ENCODE results near the gene ARHGAP29. TPM values are rescaled to one million over a fixed set of nuclear protein-coding genes. Genes with fewer than 3 reads are reported as not detected.

ARHGAP29 gene
- total and polyA plus RNA-seq, 3 experiments from 2014 or later = not detected

DNA sequence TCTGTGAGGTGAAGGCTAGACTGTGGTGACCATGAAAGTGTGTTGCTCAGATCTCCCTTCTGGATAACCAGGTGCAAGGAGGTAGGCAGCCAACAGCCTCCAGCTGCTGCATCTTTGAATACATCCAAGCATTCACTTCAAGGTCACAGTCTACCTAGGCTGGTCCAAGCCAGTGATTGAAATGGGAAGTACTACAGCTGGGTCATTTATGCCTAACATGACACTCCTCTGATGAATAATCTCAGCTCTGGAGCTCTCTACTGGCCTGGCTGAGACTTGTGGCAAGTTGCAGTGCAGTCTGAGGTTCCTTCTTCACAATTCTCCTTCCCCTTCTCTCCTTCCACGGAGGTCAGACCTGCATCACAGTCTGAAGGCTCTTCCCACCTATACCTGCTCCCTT is 35.0 kb upstream of the ARHGAP29 start:
- Histone ChIP-seq H3K27ac (ENCODE audit: low read depth, low read length) (no peak overlapping the region), H3K4me1 (ENCODE audit: insufficient read depth, low read length) (no peaks in the 10 kb centered on the region), H3K27me3 (ENCODE audit: insufficient read depth, low read length, poor library complexity, severe bottlenecking) (no peaks in the 10 kb centered on the region), H3K4me3 (ENCODE audit: low read length) (no peak overlapping the region), H3K36me3 (ENCODE audit: insufficient read depth, low read length) (no peaks in the 10 kb centered on the region), H3K9me3 (ENCODE audit: low read length) (no peaks in the 10 kb centered on the region)
- Mint-ChIP-seq H3K9me3 (no peaks in the 10 kb centered on the region), H3K36me3 (peaks cover 0 to 3% (median 0%) of the 10 kb centered on the region in 3 donors), H3K4me1 (no peaks in the 10 kb centered on the region), H3K27ac (no peak overlapping the region), H3K27me3 (peaks cover 11 to 25% of the 10 kb centered on the region in 2 donors), H3K4me3 (no peak overlapping the region)
- ChIA-PET POLR2A (no interaction called here), CTCF (no interaction called here)
- no peak for DNase-seq

DNA sequence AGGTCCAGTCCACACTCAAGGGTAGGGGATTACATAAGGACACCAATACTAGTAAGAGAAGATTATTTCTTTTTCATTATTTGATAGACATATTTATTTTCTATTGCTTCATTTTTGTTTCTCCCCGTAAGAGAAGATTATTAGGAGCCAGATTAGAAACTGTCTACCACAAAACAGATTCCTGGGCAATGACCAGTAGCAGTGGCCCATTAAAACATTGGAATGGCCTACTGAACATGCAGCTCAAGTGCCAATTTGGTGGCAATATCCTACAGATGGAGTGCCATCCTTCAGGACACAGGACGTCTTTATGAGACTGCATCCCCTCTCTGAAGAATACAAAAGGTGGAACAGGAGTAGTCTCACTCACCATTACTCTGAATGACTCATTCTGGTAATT is 34.0 kb upstream of the ARHGAP29 start:
- no peak overlapping the region for H3K4me3 ChIP-seq (ENCODE audit: low read length)
- POLR2A ChIA-PET = no interaction called here
- Mint-ChIP-seq H3K9me3 (no peaks in the 10 kb centered on the region), H3K4me3 (no peak overlapping the region), H3K27me3 (peaks cover 11 to 27% of the 10 kb centered on the region in 2 donors), H3K4me1 (no peaks in the 10 kb centered on the region), H3K36me3 (peaks cover 0 to 3% (median 0%) of the 10 kb centered on the region in 3 donors), H3K27ac (no peak overlapping the region)
- CTCF ChIA-PET = interaction anchor here (1.1 kb wide), 1 partner anchor 10 kb away, joined by 3 read pairs; no protein-coding TSS in a partner anchor
- no peak overlapping the region for H3K27ac ChIP-seq (ENCODE audit: low read depth, low read length)
- no peaks in the 10 kb centered on the region for H3K27me3 ChIP-seq (ENCODE audit: insufficient read depth, low read length, poor library complexity, severe bottlenecking)
- DNase-seq = no peak
- H3K4me1 ChIP-seq (ENCODE audit: insufficient read depth, low read length) = no peaks in the 10 kb centered on the region
- no peaks in the 10 kb centered on the region for H3K36me3 ChIP-seq (ENCODE audit: insufficient read depth, low read length)
- no peaks in the 10 kb centered on the region for H3K9me3 ChIP-seq (ENCODE audit: low read length)

DNA sequence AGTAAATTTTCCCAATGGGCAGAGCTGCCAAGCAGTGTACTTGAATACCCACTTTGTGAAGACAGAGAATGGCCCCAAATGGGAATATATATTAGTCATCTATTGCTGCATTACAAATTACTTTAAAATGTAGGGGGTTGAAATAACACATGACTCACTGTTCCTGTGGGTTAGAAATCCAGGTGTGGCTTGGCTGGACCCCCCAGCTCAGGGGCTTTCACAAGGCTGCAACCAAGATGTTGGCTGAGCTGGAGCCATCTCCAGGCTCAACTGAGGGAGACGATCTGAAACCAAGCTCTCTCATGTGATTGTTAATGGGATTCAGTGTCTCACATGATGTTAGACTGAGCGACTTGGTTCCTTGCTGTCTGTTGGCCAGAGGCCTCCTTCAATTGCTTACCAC is 33.4 kb upstream of the ARHGAP29 start:
- ChIA-PET CTCF (interaction anchor here (1.1 kb wide), 1 partner anchor 9 kb away, joined by 3 read pairs; no protein-coding TSS in a partner anchor), POLR2A (no interaction called here)
- Histone ChIP-seq H3K27me3 (ENCODE audit: insufficient read depth, low read length, poor library complexity, severe bottlenecking) (no peaks in the 10 kb centered on the region), H3K36me3 (ENCODE audit: insufficient read depth, low read length) (no peaks in the 10 kb centered on the region), H3K4me3 (ENCODE audit: low read length) (no peak overlapping the region), H3K9me3 (ENCODE audit: low read length) (no peaks in the 10 kb centered on the region), H3K4me1 (ENCODE audit: insufficient read depth, low read length) (no peaks in the 10 kb centered on the region), H3K27ac (ENCODE audit: low read depth, low read length) (no peak overlapping the region)
- Mint-ChIP-seq H3K27me3 (peaks cover 11 to 31% of the 10 kb centered on the region in 2 donors), H3K4me1 (no peaks in the 10 kb centered on the region), H3K4me3 (no peak overlapping the region), H3K9me3 (no peaks in the 10 kb centered on the region), H3K27ac (no peak overlapping the region), H3K36me3 (peaks cover 0 to 3% (median 0%) of the 10 kb centered on the region in 3 donors)
- no peak for DNase-seq

DNA sequence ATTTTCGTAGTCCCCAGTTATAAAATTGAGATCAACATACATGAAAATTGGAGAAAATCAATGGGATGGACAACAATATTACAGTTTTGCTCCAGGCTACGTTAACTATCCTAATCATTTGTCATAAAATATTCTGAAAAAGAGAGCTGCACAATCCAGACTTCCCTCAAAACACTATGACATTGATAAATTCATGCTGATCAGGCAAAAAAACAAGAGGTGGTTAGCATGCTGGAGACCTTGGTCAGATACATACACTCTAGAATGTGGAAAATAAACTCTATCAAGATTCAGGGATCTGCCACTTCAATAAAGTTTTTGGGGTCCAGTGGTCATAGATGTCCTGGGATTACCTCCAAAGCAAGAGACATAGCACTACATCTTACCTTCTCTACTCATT is 32.5 kb upstream of the ARHGAP29 start:
- H3K4me1 ChIP-seq (ENCODE audit: insufficient read depth, low read length) = no peaks in the 10 kb centered on the region
- H3K27ac Mint-ChIP-seq = no peak overlapping the region
- peaks cover 9 to 27% of the 10 kb centered on the region in 2 donors for H3K27me3 Mint-ChIP-seq
- ChIA-PET CTCF (no interaction called here), POLR2A (no interaction called here)
- H3K9me3 Mint-ChIP-seq = no peaks in the 10 kb centered on the region
- H3K36me3 Mint-ChIP-seq = no peaks in the 10 kb centered on the region
- H3K27me3 ChIP-seq (ENCODE audit: insufficient read depth, low read length, poor library complexity, severe bottlenecking) = no peaks in the 10 kb centered on the region
- H3K4me1 Mint-ChIP-seq = no peaks in the 10 kb centered on the region
- no peaks in the 10 kb centered on the region for H3K36me3 ChIP-seq (ENCODE audit: insufficient read depth, low read length)
- no peak overlapping the region for H3K27ac ChIP-seq (ENCODE audit: low read depth, low read length)
- H3K4me3 ChIP-seq (ENCODE audit: low read length) = no peak overlapping the region
- no peak for DNase-seq
- no peak overlapping the region for H3K4me3 Mint-ChIP-seq
- H3K9me3 ChIP-seq (ENCODE audit: low read length) = no peaks in the 10 kb centered on the region

DNA sequence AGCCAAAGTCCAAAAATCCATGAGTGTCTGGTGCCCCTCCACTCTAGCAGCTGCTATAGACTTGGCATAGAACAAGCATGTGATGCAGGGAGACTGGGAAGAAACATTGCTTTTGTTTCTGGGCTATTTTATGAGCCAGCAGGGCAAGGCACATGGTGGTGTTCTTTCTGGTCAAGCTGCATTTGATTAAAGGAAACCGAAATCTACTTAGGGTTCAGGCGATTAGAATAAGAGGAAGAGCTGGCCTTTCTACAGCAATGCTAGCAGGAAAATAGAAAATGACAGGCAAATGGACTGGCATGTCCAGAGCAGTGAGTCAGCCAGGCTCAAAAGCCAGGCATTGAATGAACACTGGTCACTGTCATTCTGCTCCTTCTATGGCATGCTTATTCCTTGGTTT is 28.5 kb upstream of the ARHGAP29 start:
- peaks cover 4% of the 10 kb centered on the region for H3K27me3 ChIP-seq (ENCODE audit: insufficient read depth, low read length, poor library complexity, severe bottlenecking)
- Mint-ChIP-seq H3K9me3 (no peaks in the 10 kb centered on the region), H3K4me1 (no peaks in the 10 kb centered on the region)

DNA sequence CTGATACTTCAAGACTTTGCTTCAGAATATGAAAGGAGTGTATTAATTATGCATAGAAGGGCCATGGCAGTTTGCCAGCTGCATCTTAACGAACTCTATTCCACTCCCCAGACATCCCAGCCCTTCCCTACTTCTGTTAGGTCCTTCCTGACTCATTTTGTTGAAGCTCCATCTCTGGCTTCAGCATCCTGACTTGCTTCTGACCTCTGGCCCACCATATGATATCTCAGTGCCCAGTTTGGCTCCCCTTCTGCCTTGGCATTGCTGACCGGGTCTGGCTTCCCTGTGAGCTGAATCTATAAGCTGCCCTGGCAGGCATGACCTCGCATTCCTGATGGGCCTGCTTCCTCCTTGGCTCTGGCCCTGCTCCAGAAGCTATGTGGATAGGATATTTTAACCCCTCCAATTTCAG is 27.6 kb upstream of the ARHGAP29 start:
- ChIA-PET CTCF (no interaction called here), POLR2A (no interaction called here)
- no peak for DNase-seq
- Mint-ChIP-seq H3K4me1 (no peaks in the 10 kb centered on the region), H3K9me3 (no peaks in the 10 kb centered on the region), H3K27me3 (peaks cover 2 to 34% of the 10 kb centered on the region in 2 donors), H3K27ac (no peak overlapping the region), H3K36me3 (no peaks in the 10 kb centered on the region), H3K4me3 (no peak overlapping the region)
- Histone ChIP-seq H3K27me3 (ENCODE audit: insufficient read depth, low read length, poor library complexity, severe bottlenecking) (peaks cover 4% of the 10 kb centered on the region), H3K9me3 (ENCODE audit: low read length) (no peaks in the 10 kb centered on the region), H3K36me3 (ENCODE audit: insufficient read depth, low read length) (no peaks in the 10 kb centered on the region), H3K4me1 (ENCODE audit: insufficient read depth, low read length) (no peaks in the 10 kb centered on the region), H3K27ac (ENCODE audit: low read depth, low read length) (no peak overlapping the region), H3K4me3 (ENCODE audit: low read length) (no peak overlapping the region)

More for the DNA sequence above, 28.5 kb upstream of the ARHGAP29 start:
- H3K4me3 Mint-ChIP-seq = no peak overlapping the region
- H3K9me3 ChIP-seq (ENCODE audit: low read length) = no peaks in the 10 kb centered on the region
- no peaks in the 10 kb centered on the region for H3K36me3 Mint-ChIP-seq
- H3K27me3 Mint-ChIP-seq = peaks cover 2 to 25% of the 10 kb centered on the region in 2 donors
- H3K4me1 ChIP-seq (ENCODE audit: insufficient read depth, low read length) = no peaks in the 10 kb centered on the region
- no peak overlapping the region for H3K4me3 ChIP-seq (ENCODE audit: low read length)
- no peaks in the 10 kb centered on the region for H3K36me3 ChIP-seq (ENCODE audit: insufficient read depth, low read length)
- POLR2A ChIA-PET = no interaction called here
- CTCF ChIA-PET = no interaction called here
- DNase-seq = no peak
- no peak overlapping the region for H3K27ac Mint-ChIP-seq
- H3K27ac ChIP-seq (ENCODE audit: low read depth, low read length) = no peak overlapping the region

DNA sequence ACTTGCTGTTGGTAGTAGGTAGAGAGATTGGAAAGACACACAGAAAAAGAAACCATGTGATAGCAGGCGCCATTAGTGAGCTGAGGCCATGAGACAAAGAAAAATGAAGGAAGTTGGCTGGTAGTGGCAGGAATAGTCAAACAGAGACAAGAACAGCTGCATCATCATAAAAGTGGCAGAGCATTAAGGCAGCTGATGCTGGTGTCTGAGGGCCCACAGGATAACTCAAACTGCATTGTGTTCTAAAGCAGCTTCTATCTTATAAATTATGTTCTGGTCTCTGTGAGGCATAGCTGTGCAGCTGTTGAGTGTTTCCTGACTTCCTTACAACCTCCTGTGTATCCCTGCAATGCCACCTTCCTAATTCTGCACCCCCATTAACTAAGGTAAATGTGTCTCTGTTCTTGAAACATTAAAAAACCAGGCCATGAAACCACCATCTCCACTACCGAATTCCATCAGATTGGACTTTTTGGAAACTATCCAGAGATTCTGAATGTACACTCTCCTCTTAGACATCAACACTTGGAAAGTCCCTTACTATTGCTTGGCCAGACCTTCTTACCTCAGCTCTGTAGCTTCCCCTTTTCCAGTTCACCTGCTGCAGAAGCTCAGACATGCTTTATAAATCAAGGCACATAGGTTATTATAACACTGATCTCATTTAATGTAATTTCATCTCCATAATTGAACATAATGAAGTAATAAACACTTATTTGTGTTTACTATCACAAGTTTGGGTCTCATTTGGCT is 23.4 kb upstream of the ARHGAP29 start:
- CTCF ChIA-PET = no interaction called here
- no peaks in the 10 kb centered on the region for H3K4me1 Mint-ChIP-seq
- H3K27ac ChIP-seq (ENCODE audit: low read depth, low read length) = no peak overlapping the region
- POLR2A ChIA-PET = no interaction called here
- H3K4me3 Mint-ChIP-seq = no peak overlapping the region
- H3K4me1 ChIP-seq (ENCODE audit: insufficient read depth, low read length) = no peaks in the 10 kb centered on the region
- H3K27ac Mint-ChIP-seq = no peak overlapping the region
- H3K27me3 ChIP-seq (ENCODE audit: insufficient read depth, low read length, poor library complexity, severe bottlenecking) = peaks cover 4% of the 10 kb centered on the region
- no peaks in the 10 kb centered on the region for H3K9me3 Mint-ChIP-seq
- H3K4me3 ChIP-seq (ENCODE audit: low read length) = no peak overlapping the region
- H3K36me3 Mint-ChIP-seq = no peaks in the 10 kb centered on the region
- H3K36me3 ChIP-seq (ENCODE audit: insufficient read depth, low read length) = no peaks in the 10 kb centered on the region
- H3K27me3 Mint-ChIP-seq = peaks cover 6 to 44% of the 10 kb centered on the region in 2 donors
- no peaks in the 10 kb centered on the region for H3K9me3 ChIP-seq (ENCODE audit: low read length)
- DNase-seq = no peak

DNA sequence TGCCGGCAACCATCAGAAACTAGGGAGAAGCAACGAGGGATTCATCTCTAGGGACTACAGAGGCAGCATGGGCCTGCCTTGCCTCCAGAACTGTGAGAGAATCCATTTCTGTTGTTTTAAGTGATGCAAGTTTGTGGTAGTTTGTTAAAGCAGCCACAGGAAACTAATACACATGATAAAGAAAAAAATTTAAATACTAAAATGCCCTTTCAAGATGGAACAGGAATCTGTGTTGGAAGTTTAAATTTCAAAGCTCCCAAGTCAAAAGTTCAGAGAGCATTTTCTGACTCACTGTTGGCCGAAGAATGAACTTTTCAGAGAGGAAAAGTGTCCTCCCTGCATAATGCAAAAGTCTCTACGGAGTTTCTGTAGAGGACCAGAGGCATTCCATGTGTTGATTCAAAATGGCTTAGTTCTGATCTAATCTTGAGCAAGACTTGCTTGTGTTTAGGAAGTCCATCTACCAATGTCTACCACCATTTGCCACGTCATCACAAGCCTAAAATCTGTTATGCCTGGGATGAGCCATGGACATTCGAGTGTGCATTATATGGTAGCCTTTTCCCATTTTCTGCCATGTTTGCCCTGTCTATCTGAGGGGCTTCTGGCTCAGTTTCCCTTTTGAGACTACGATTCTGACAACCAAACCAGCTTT is 22.4 kb upstream of the ARHGAP29 start:
- H3K27ac ChIP-seq (ENCODE audit: low read depth, low read length) = no peak overlapping the region
- H3K4me3 ChIP-seq (ENCODE audit: low read length) = no peak overlapping the region
- Mint-ChIP-seq H3K9me3 (no peaks in the 10 kb centered on the region), H3K4me1 (no peaks in the 10 kb centered on the region), H3K4me3 (no peak overlapping the region), H3K36me3 (no peaks in the 10 kb centered on the region), H3K27ac (no peak overlapping the region), H3K27me3 (peaks cover 3 to 50% of the 10 kb centered on the region in 2 donors)
- H3K4me1 ChIP-seq (ENCODE audit: insufficient read depth, low read length) = no peaks in the 10 kb centered on the region
- CTCF ChIA-PET = no interaction called here
- no peaks in the 10 kb centered on the region for H3K9me3 ChIP-seq (ENCODE audit: low read length)
- peaks cover 4% of the 10 kb centered on the region for H3K27me3 ChIP-seq (ENCODE audit: insufficient read depth, low read length, poor library complexity, severe bottlenecking)
- no peak for DNase-seq
- POLR2A ChIA-PET = no interaction called here
- no peaks in the 10 kb centered on the region for H3K36me3 ChIP-seq (ENCODE audit: insufficient read depth, low read length)

All from CD8-positive, alpha-beta memory T cell (primary cell).